NCI-H1436 (cell line): ENCODE data around the gene MAP4.

Experiments used
- DNase-seq: peaks from one replicate; lab custom pipeline; 2025; lab: John Stamatoyannopoulos, UW

Gene MAP4

GRCh38 chr3:47964740-47965139 is 51.5 kb downstream of the MAP4 start:
- DNase-seq: no peak

DNA sequence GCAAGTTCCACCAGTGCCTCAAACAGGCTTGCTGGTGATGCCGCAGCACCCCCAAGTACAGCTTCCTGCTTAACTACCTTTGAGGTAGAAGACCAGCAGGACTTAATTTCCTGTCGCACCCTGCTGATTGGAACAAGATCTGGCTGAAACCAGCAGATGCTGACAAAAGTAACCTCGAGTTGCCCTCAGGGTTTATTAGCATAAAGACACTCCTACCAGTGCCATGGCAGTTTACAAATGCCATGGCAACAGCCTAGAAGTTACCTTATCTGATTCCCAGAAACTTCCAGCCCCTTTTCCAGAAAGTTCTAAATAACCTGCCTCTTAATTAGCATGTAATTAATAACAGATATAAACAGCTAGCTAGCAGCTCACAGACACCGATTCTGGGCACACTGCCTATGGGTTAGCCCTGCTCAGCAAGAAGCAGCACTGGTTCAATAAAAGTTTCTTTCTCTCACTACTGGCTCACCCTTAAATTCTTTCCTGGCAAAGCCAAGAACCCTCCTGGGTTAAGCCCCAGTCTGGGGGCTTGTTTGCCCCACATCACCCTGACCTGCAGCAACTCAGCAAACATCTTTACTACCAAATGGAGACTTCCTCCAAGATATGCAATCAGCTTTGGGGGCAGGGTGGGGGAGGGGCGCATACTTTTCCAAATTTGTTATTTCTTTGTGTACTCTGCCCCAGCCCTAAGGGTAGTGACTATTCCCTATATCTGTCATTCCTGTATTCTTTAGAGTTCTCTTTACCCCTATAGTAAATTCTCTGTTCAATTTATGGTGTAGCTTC is 54.2 kb downstream of the MAP4 start:
- DNase-seq: no peak

GRCh38 chr3:47961036-47961435 is 55.2 kb downstream of the MAP4 start:
- no peak for DNase-seq

DNA sequence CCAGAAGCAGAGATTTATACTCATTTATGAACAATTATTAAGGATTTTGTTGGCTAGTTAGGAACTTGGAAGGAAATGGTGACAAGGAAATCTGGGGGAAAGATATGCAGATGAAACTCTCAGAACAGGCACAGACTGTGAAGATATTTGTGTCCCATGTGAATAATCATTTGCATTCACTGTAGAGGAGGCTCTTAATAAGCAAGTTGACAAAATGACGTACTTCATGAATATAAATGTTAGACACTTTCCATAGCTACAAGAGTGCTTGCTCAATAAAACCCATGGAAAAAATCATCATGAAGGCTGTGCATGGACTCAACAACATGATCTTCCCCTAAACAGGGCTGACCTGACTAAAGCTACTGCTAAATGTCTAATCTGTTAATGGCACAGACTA is 59.7 kb downstream of the MAP4 start:
- DNase-seq: no peak

GRCh38 chr3:47954567-47954966 is 61.6 kb downstream of the MAP4 start:
- no peak for DNase-seq

- no peak for DNase-seq
These were observed 65.6 kb downstream of the MAP4 start for GRCh38 chr3:47950453-47951169.

- no peak for DNase-seq
These were observed 66.2 kb downstream of the MAP4 start for GRCh38 chr3:47949979-47950378.

DNA sequence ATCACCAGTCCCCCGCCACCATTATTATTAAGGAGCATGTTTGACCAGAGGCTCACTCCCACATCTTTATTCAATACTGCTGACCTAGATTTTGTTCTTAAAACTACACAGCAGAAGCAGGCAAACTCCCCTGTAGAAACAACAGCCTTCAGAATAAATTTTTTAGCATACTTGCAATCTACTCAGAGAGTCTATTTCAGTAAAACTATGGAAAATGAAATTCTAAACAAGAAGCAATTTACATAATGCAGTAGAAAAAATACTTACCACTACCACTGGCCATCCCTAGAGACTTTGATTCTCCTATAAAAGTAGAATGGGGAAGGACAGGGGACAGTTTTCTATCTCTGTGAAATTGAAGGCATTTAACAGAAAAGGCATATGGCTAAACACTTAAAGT is 76.0 kb downstream of the MAP4 start:
- no peak for DNase-seq

DNA sequence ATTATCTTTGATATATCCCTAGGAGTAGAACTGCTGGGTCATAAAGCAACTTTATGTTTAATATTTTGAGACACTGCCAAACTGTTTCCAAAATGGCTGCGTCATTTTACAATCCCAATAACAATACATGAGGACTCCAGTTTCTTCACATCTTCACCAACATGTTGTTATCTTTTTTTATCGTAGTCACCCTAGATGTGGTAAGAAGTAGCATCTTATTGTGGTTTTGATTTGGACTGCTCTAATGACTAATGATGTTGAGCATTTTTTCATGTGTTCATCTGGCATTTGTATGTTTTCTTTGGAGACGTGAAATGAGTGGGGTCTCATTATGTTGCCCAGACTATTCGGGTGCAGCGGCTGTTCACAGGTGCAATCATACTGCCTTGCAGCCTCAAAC is 83.8 kb downstream of the MAP4 start:
- no peak for DNase-seq

- DNase-seq: no peak
These were observed 85.2 kb downstream of the MAP4 start for GRCh38 chr3:47930979-47931378.

GRCh38 chr3:47916696-47917095 is 99.5 kb downstream of the MAP4 start:
- DNase-seq: no peak

GRCh38 chr3:47916201-47916600 is 100.0 kb downstream of the MAP4 start:
- DNase-seq: no peak

DNA sequence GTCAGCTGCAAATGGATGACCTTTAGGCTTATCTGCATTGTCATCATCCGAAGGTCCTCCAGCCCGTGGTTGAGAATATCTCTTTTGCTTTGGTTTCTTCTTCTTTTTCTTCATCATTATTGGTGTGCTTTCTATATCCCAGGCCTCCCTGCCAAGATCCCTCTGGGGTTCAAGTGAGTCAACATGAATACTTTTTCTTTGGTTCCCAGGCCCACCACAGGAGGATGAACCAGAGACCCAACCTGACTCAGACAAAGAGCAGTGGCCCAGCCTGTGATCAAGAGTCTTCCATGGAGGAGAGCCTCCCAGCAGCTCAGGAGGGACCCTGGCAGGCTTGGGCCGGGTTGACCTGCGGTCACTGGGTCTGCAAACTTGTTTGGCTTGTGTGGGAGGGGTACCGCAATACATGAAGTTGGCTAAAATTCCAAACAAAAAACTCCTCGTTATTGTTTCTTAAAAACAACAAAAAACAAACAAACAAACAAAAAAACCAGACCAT is 104.2 kb downstream of the MAP4 start:
- DNase-seq: no peak

GRCh38 chr3:47910777-47911440 is 105.3 kb downstream of the MAP4 start:
- no peak for DNase-seq

DNA sequence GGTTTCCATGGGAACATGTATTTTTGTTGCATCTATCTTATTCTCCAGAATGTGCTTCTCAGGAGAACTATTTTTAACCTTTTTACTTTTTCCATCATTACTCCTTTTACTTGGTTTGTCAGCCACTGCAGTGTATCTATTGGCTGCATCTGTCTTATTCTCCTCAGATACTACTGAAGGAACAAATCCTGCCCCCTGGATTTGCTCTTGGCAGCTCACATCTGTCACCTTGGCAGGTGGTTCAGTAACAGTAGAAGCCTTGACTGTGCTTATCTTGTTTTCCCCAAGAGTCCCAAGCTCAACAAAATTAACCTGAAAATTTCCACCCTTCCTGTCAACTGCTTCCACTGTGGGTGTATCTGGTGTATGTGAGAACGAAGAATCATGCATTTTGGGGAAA is 106.0 kb downstream of the MAP4 start:
- DNase-seq: no peak

- no peak for DNase-seq
These were observed 106.6 kb downstream of the MAP4 start for GRCh38 chr3:47909607-47910006.

GRCh38 chr3:47908744-47909143 is 107.5 kb downstream of the MAP4 start:
- DNase-seq: no peak

- DNase-seq: no peak
These were observed 108.4 kb downstream of the MAP4 start for GRCh38 chr3:47907784-47908183.

DNA sequence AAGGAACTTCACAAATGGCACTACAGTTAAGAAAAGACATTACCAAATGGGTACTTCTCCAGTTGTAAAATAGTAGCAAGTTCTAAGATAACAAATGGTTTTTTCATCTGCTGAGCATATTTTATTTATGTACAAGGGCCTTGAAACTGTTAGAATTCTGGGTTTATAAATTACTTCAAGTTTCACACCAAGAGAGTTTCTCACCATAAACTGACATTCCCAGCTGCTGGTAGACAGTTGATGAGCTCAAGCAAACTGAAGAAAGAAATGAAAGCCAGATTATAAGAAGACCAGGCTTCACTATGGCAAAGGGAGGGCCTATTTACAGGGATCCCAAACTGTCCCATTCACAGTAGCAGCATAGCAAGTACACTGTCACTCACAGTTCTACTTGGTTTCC is 113.5 kb downstream of the MAP4 start:
- no peak for DNase-seq

DNA sequence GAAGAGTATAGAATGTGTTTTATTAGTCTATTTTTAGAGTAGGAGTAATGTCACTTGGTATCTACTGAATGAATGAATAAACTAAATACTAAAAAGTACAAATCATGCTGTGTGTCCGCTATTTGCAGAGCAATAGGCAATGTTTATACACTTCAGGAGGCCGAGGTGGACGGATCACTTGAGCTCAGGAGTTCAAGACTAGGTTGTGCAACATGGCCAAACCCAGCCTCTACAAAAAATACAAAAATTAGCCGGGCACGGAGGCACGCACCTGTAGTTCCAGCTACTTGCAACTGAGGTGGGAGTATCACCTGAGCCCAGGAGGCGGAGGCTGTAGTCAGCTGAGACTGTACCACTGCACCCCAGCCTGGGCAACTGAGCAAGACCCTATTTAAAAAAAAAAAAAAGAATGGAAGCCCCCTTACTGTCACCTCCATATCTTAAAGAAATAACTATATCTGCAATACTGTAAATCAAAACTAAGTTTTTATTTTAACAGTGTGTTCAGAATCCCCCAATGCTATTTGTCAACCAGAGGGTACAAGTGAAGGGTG is 114.9 kb downstream of the MAP4 start:
- no peak for DNase-seq

DNA sequence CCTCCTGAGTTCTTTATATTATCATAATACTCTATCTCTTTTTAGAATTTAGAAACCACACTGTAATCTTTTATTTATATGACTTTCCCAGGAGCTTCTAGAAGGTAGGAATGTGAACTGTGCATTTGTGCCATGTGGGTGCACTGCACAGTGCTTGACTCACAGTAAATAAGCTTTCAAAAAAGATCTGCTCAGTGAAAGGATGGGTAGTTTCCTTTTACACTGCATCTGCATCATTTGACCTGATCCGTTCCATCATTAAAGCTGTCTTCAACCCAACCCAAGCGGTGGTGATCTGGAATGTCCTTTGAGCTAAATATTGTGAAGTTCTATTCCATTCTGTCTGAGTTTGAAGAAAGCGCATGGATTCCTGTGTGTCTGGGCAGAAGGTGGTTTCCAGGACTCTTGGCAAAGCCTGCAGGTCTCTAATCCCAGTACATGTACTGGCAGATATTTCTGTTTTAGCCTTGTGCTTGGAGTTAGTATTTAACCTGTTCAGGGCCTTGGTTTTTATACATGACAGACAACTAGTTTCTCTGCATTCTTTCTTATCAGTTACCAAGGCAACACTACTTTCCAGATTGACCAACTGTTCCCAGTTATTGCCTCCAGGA is 116.6 kb downstream of the MAP4 start:
- no peak for DNase-seq

DNA sequence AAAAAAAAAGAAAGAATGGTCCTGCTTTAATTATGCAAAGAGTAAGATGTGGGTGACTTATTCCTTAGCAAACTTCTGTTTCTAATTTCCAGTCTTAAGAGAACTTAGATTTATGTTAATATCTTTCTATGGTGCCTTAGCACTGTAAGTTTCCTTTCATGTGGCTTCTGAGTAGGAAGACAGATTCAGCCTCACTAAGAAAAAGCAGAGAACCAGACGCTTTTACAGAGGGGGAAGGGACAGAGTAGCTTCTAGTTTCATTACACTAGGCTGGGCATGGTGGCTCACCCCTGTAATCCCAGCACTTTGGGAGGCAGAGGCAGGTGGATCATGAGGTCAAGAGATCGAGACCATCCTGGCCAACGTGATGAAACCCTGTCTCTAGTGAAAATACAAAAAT is 118.3 kb downstream of the MAP4 start:
- no peak for DNase-seq
